ENCODE data around the gene LRRC8B. TPM values are rescaled to one million over a fixed set of nuclear protein-coding genes. Genes with fewer than 3 reads are reported as not detected.
A peak's percentile ranks its signal among the peaks of the same experiment; 100 is the strongest.

LRRC8B gene
- total and polyA plus RNA-seq, 7 experiments from 2014 or later, result 8.8 to 23.0 (median 16.7) TPM

- H3K4me1 Mint-ChIP-seq, result peaks cover 15 to 69% (median 59%) of the 10 kb centered on the region in 7 donors
- CTCF ChIA-PET, result no interaction called here
- POLR2A ChIA-PET, result no interaction called here
- intact Hi-C loops (cut with micrococcal nuclease), result loop anchor here in 1 of 2 donors (1.0 kb wide), 1 partner anchor 13 kb away; no protein-coding TSS in a partner anchor
- peaks cover 0 to 11% (median 5%) of the 10 kb centered on the region in 11 donors for H3K9me3 Mint-ChIP-seq
- DNase-seq, result no peak
- no peak overlapping the region for H3K4me3 Mint-ChIP-seq
- peak overlapping the region in 1 of 9 donors; percentile 54 for H3K27ac Mint-ChIP-seq
- peaks cover 0 to 21% (median 0%) of the 10 kb centered on the region in 3 experiments for H3K36me3 ChIP-seq (ENCODE audit: control insufficient read depth in 2 of 3, insufficient read depth in 3 of 3, low read length in 3 of 3)
- peaks cover 10 to 56% (median 43%) of the 10 kb centered on the region in 5 donors for H3K36me3 Mint-ChIP-seq
- H3K27me3 Mint-ChIP-seq, result no peaks in the 10 kb centered on the region
- ATAC-seq, result no peak
- H3K9me3 ChIP-seq (ENCODE audit: control insufficient read depth in 2 of 3, low read length in 3 of 3), result no peaks in the 10 kb centered on the region
- no peaks in the 10 kb centered on the region for H3K27me3 ChIP-seq (ENCODE audit: control insufficient read depth in 2 of 2, insufficient read depth in 2 of 2, low read length in 2 of 2)
- peaks cover 0 to 4% of the 10 kb centered on the region in 2 donors for H3K4me1 ChIP-seq (ENCODE audit: control insufficient read depth in 2 of 2, insufficient read depth in 2 of 2, low read length in 2 of 2)
- no peak overlapping the region for H3K4me3 ChIP-seq (ENCODE audit: low read length)
- no peak overlapping the region for H3K27ac ChIP-seq (ENCODE audit: low read depth, low read length)
Observed at GRCh38 chr1:89567797-89568196, 43.2 kb downstream of the LRRC8B start.

- ATAC-seq (no peak), DNase-seq (no peak)
- no peak overlapping the region for H3K4me3 ChIP-seq (ENCODE audit: low read length)
- POLR2A ChIA-PET, result interaction anchor here (1.0 kb wide), 1 partner anchor 12 kb away, joined by 5 read pairs; no protein-coding TSS in a partner anchor
- peaks cover 0 to 32% (median 0%) of the 10 kb centered on the region in 3 experiments for H3K36me3 ChIP-seq (ENCODE audit: control insufficient read depth in 2 of 3, insufficient read depth in 3 of 3, low read length in 3 of 3)
- CTCF ChIA-PET, result no interaction called here
- intact Hi-C loops (cut with micrococcal nuclease), result no loop called here
- no peaks in the 10 kb centered on the region for H3K27me3 Mint-ChIP-seq
- no peak overlapping the region for H3K27ac Mint-ChIP-seq
- no peak overlapping the region for H3K4me3 Mint-ChIP-seq
- no peaks in the 10 kb centered on the region for H3K9me3 ChIP-seq (ENCODE audit: control insufficient read depth in 2 of 3, low read length in 3 of 3)
- peaks cover 0 to 11% (median 6%) of the 10 kb centered on the region in 11 donors for H3K9me3 Mint-ChIP-seq
- H3K27me3 ChIP-seq (ENCODE audit: control insufficient read depth in 2 of 2, insufficient read depth in 2 of 2, low read length in 2 of 2), result no peaks in the 10 kb centered on the region
- H3K36me3 Mint-ChIP-seq, result peaks cover 10 to 64% (median 58%) of the 10 kb centered on the region in 5 donors
- H3K27ac ChIP-seq (ENCODE audit: low read depth, low read length), result no peak overlapping the region
- no peaks in the 10 kb centered on the region for H3K4me1 ChIP-seq (ENCODE audit: control insufficient read depth in 2 of 2, insufficient read depth in 2 of 2, low read length in 2 of 2)
- peaks cover 4 to 42% (median 26%) of the 10 kb centered on the region in 7 donors for H3K4me1 Mint-ChIP-seq
Observed at GRCh38 chr1:89573410-89573809, 48.8 kb downstream of the LRRC8B start.

- H3K4me3 ChIP-seq (ENCODE audit: low read length), result no peak overlapping the region
- H3K9me3 Mint-ChIP-seq, result peaks cover 0 to 11% (median 6%) of the 10 kb centered on the region in 11 donors
- H3K27ac Mint-ChIP-seq, result peak overlapping the region in 2 of 9 donors; percentile 33 to 34
- ATAC-seq (no peak), DNase-seq (no peak)
- H3K4me1 Mint-ChIP-seq, result peaks cover 4 to 46% (median 26%) of the 10 kb centered on the region in 7 donors
- no peak overlapping the region for H3K27ac ChIP-seq (ENCODE audit: low read depth, low read length)
- no peak overlapping the region for H3K4me3 Mint-ChIP-seq
- H3K4me1 ChIP-seq (ENCODE audit: control insufficient read depth in 2 of 2, insufficient read depth in 2 of 2, low read length in 2 of 2), result no peaks in the 10 kb centered on the region
- ChIA-PET CTCF (no interaction called here), POLR2A (interaction anchor here (0.5 to 26.1 kb wide), 2 partner anchors 30 to 55 kb away, joined by 3 to 488 read pairs; no protein-coding TSS in a partner anchor)
- no peaks in the 10 kb centered on the region for H3K9me3 ChIP-seq (ENCODE audit: control insufficient read depth in 2 of 3, low read length in 3 of 3)
- no peaks in the 10 kb centered on the region for H3K27me3 ChIP-seq (ENCODE audit: control insufficient read depth in 2 of 2, insufficient read depth in 2 of 2, low read length in 2 of 2)
- peaks cover 0 to 30% (median 0%) of the 10 kb centered on the region in 3 experiments for H3K36me3 ChIP-seq (ENCODE audit: control insufficient read depth in 2 of 3, insufficient read depth in 3 of 3, low read length in 3 of 3)
- intact Hi-C loops (cut with micrococcal nuclease), result no loop called here
- H3K36me3 Mint-ChIP-seq, result peaks cover 10 to 62% (median 55%) of the 10 kb centered on the region in 5 donors
- H3K27me3 Mint-ChIP-seq, result no peaks in the 10 kb centered on the region
Observed at GRCh38 chr1:89574621-89575020, 50.0 kb downstream of the LRRC8B start.

DNA sequence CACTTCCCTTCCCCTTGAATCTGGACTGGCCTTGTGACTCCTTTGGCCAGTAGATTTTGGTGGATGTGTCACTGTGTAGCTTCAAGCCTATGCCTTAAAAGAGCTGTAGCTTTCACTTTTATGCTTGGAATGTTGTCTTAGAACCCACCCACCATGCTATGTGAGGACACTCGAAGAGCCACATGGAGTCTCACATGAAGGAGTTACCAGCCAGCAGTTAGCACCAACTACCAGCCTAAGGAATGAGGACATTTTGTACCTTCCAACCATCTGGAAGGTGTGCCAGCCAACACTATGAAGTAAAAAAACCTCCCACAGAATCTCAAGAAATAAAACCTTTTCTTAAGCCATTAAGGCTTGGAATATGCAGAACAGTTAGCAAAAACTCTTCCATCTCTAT lies 50.6 kb downstream of the LRRC8B start:
- Mint-ChIP-seq H3K27me3 (no peaks in the 10 kb centered on the region), H3K4me1 (peaks cover 4 to 49% (median 26%) of the 10 kb centered on the region in 7 donors), H3K9me3 (peaks cover 0 to 10% (median 6%) of the 10 kb centered on the region in 11 donors), H3K27ac (peak overlapping the region in 4 of 9 donors; percentile 31 to 59 (median 34)), H3K36me3 (peaks cover 9 to 62% (median 52%) of the 10 kb centered on the region in 5 donors), H3K4me3 (no peak overlapping the region)
- ATAC-seq, result no peak
- Histone ChIP-seq H3K4me1 (ENCODE audit: control insufficient read depth in 2 of 2, insufficient read depth in 2 of 2, low read length in 2 of 2) (no peaks in the 10 kb centered on the region), H3K4me3 (ENCODE audit: low read length) (no peak overlapping the region), H3K27me3 (ENCODE audit: control insufficient read depth in 2 of 2, insufficient read depth in 2 of 2, low read length in 2 of 2) (no peaks in the 10 kb centered on the region), H3K36me3 (ENCODE audit: control insufficient read depth in 2 of 3, insufficient read depth in 3 of 3, low read length in 3 of 3) (peaks cover 0 to 32% (median 0%) of the 10 kb centered on the region in 3 experiments), H3K9me3 (ENCODE audit: control insufficient read depth in 2 of 3, low read length in 3 of 3) (no peaks in the 10 kb centered on the region), H3K27ac (ENCODE audit: low read depth, low read length) (no peak overlapping the region)
- ChIA-PET POLR2A (interaction anchor here (26.1 kb wide), 1 partner anchor 30 kb away, joined by 488 read pairs; no protein-coding TSS in a partner anchor), CTCF (no interaction called here)
- DNase-seq, result no peak
- intact Hi-C loops (cut with micrococcal nuclease), result no loop called here

- ATAC-seq (no peak), DNase-seq (no peak)
- H3K36me3 ChIP-seq (ENCODE audit: control insufficient read depth in 2 of 3, insufficient read depth in 3 of 3, low read length in 3 of 3), result peaks cover 0 to 32% (median 0%) of the 10 kb centered on the region in 3 experiments
- Mint-ChIP-seq H3K9me3 (peaks cover 0 to 4% (median 0%) of the 10 kb centered on the region in 11 donors), H3K4me3 (no peak overlapping the region), H3K36me3 (peaks cover under 1 to 60% (median 51%) of the 10 kb centered on the region in 5 donors), H3K27ac (peak overlapping the region in 1 of 9 donors; percentile 48), H3K27me3 (no peaks in the 10 kb centered on the region), H3K4me1 (peaks cover under 1 to 52% (median 22%) of the 10 kb centered on the region in 7 donors)
- no peak overlapping the region for H3K27ac ChIP-seq (ENCODE audit: low read depth, low read length)
- no peaks in the 10 kb centered on the region for H3K27me3 ChIP-seq (ENCODE audit: control insufficient read depth in 2 of 2, insufficient read depth in 2 of 2, low read length in 2 of 2)
- intact Hi-C loops (cut with micrococcal nuclease), result no loop called here
- no peaks in the 10 kb centered on the region for H3K9me3 ChIP-seq (ENCODE audit: control insufficient read depth in 2 of 3, low read length in 3 of 3)
- ChIA-PET POLR2A (interaction anchor here (26.1 kb wide), 1 partner anchor 29 kb away, joined by 488 read pairs; no protein-coding TSS in a partner anchor), CTCF (interaction anchor here (0.8 kb wide), 1 partner anchor 47 kb away, joined by 4 read pairs; no protein-coding TSS in a partner anchor)
- no peaks in the 10 kb centered on the region for H3K4me1 ChIP-seq (ENCODE audit: control insufficient read depth in 2 of 2, insufficient read depth in 2 of 2, low read length in 2 of 2)
- H3K4me3 ChIP-seq (ENCODE audit: low read length), result no peak overlapping the region
Observed at GRCh38 chr1:89576013-89576412, 51.4 kb downstream of the LRRC8B start.

DNA sequence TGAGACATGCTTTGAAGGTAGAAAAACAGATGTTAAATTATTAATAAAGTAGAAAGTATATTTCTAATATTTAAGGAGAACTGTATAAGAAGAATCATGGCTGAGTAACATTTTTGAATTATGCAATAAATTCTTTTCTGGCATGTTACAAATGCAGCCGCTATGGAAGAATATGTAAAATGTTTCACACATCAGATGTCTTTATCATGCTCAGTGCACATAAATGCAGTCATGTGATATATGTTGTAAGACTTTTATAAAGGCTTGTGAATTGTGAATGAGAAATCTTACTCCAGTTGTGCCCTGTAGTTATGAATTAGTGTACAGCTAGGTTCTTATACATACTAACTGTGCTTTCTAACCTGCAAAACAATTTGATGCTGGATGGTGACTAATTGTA lies 53.5 kb downstream of the LRRC8B start:
- peaks cover 3 to 47% (median 26%) of the 10 kb centered on the region in 7 donors for H3K4me1 Mint-ChIP-seq
- no peak for ATAC-seq
- H3K27me3 Mint-ChIP-seq, result no peaks in the 10 kb centered on the region
- H3K9me3 ChIP-seq (ENCODE audit: control insufficient read depth in 2 of 3, low read length in 3 of 3), result no peaks in the 10 kb centered on the region
- intact Hi-C loops (cut with micrococcal nuclease), result no loop called here
- DNase-seq, result no peak
- no peak overlapping the region for H3K4me3 Mint-ChIP-seq
- H3K9me3 Mint-ChIP-seq, result peaks cover 0 to 3% (median 0%) of the 10 kb centered on the region in 11 donors
- ChIA-PET CTCF (no interaction called here), POLR2A (interaction anchor here (26.1 kb wide), 1 partner anchor 27 kb away, joined by 488 read pairs; no protein-coding TSS in a partner anchor)
- no peak overlapping the region for H3K27ac Mint-ChIP-seq
- H3K27me3 ChIP-seq (ENCODE audit: control insufficient read depth in 2 of 2, insufficient read depth in 2 of 2, low read length in 2 of 2), result no peaks in the 10 kb centered on the region
- no peak overlapping the region for H3K4me3 ChIP-seq (ENCODE audit: low read length)
- H3K36me3 ChIP-seq (ENCODE audit: control insufficient read depth in 2 of 3, insufficient read depth in 3 of 3, low read length in 3 of 3), result peaks cover 0 to 29% (median under 1%) of the 10 kb centered on the region in 3 experiments
- H3K27ac ChIP-seq (ENCODE audit: low read depth, low read length), result no peak overlapping the region
- no peaks in the 10 kb centered on the region for H3K4me1 ChIP-seq (ENCODE audit: control insufficient read depth in 2 of 2, insufficient read depth in 2 of 2, low read length in 2 of 2)
- H3K36me3 Mint-ChIP-seq, result peaks cover 7 to 56% (median 48%) of the 10 kb centered on the region in 5 donors

Data from naive thymus-derived CD4-positive, alpha-beta T cell (primary cell).